Right lobe of liver (tissue), 6 donors: ENCODE results near the gene HPSE2. TPM values are rescaled to one million over a fixed set of nuclear protein-coding genes. Genes with fewer than 3 reads are reported as not detected.

Experiments used
- ATAC-seq, 4 donors: fragments of 200-7000 bp; cut with Tn5 transposase; one replicate each; pipeline ENCODE4 v1.9.1; 2020; ENCODE audit warnings: mild to moderate bottlenecking in 4 of 4, moderate library complexity in 4 of 4
- DNase-seq, 3 donors: peaks; one replicate each; pipeline ENCODE4 v3.0.0-alpha.2; 2020
- H3K27ac ChIP-seq, 3 donors: fragments of 200-600 bp; one replicate each; pipeline ENCODE4 v1.8.0; 2022
- H3K27me3 ChIP-seq, 2 donors: fragments of 200-600 bp; one replicate each; pipeline ENCODE4 v1.8.0; 2022
- H3K36me3 ChIP-seq, 4 donors: fragments of 200-600 bp; sonication (generic) in 1 of 4; one replicate each; pipeline versions ENCODE4 v1.5.1 to v1.8.0; 2017 to 2022; ENCODE audit warnings: control low read depth in 1 of 4
- H3K4me1 ChIP-seq, 4 donors: fragments of 200-600 bp; sonication (generic) in 1 of 4; one replicate each; pipeline versions ENCODE4 v1.5.1 to v1.8.0; 2017 to 2022; ENCODE audit warnings: control low read depth in 1 of 4
- H3K4me3 ChIP-seq, 3 donors: fragments of 200-600 bp; one replicate each; pipeline ENCODE4 v1.8.0; 2022
- H3K9me3 ChIP-seq, 4 donors: fragments of 200-600 bp; sonication (generic) in 1 of 4; one replicate each; pipeline versions ENCODE4 v1.5.1 to v1.8.0; 2017 to 2022; ENCODE audit warnings: control low read depth in 1 of 4
- CTCF ChIP-seq, 4 donors: fragments of 200-600 bp in 3 of 4; fragments of 450-650 bp in 1 of 4; IDR thresholded peaks; one replicate each; pipeline versions ENCODE4 v1.5.1 to v1.8.0; 2016 to 2022; ENCODE audit warnings: antibody characterized with exemption in 4 of 4, mild to moderate bottlenecking in 2 of 4
- POLR2A ChIP-seq: fragments of 450-650 bp; IDR thresholded peaks from one replicate; pipeline ENCODE4 v1.6.1; 2017; ENCODE audit warnings: antibody characterized with exemption, mild to moderate bottlenecking
- WGBS: methylation state at CpG from one replicate; pipeline ENCODE4 v1.1.6; 2018; ENCODE audit warnings: low coverage, low lambda C conversion rate; ENCODE audit not compliant: insufficient coverage; ENCODE audit errors: missing lambda C conversion rate; 5-methylcytosine and 5-hydroxymethylcytosine counted together
- intact Hi-C, 2 donors: fragments of 100-400 bp; cut with DNase I; formaldehyde crosslinking; loops; one replicate each; pipeline versions ENCODE4 v1.11.2 to v1.14.1; 2022
- total RNA-seq, 6 experiments: library from RNA; depleted of rRNA in 2 of 6; stranded (reverse); fragments of >200 nt in 2 of 6; fragmentation: NEBNext Ultra II Directional in 3 of 6; extraction: Animal tissue kit (Norgen Biotek cat#: 25700) in 3 of 6; gene quantifications; one replicate each; pipeline versions ENCODE4 v1.1.0 to v1.2.4, GENCODE V29; 2016 to 2023
- donor health status: DM: no; HTN: yes; CAD: no.
- donor health status: DM: no; HTN: no; CAD: no.
- donor health status: DM: no; HTN: no; CAD: no.
- donor health status: DM: no; HTN: yes; CAD: no.
- donor health status: DM: no; HTN: yes; CAD: no.

Gene HPSE2
- total RNA-seq, 6 experiments from 2014 or later, result not detected

GRCh38 chr10:98417973-98418664 lies 817.5 kb downstream of the HPSE2 start:
- DNase-seq, result no peak
- TF ChIP-seq POLR2A (no peak), CTCF (IDR thresholded peaks at IDR 0.05) (no peak)

GRCh38 chr10:98417481-98417959 lies 818.1 kb downstream of the HPSE2 start:
- Histone ChIP-seq H3K4me3 (no peak overlapping the region), H3K27me3 (no peaks in the 10 kb centered on the region), H3K9me3 (no peaks in the 10 kb centered on the region), H3K4me1 (peaks cover 0 to 43% (median 20%) of the 10 kb centered on the region in 4 donors), H3K36me3 (peaks cover 0 to 3% (median 0%) of the 10 kb centered on the region in 4 donors), H3K27ac (no peak overlapping the region)
- no peak for TF ChIP-seq CTCF (IDR thresholded peaks at IDR 0.05)
- no peak for TF ChIP-seq POLR2A
- intact Hi-C loops, result no loop called here
- ATAC-seq, result no peak
- 80% methylated on average over 1 of the region's 19 CpGs for WGBS
- DNase-seq, result no peak

More at GRCh38 chr10:98417973-98418664, 817.5 kb downstream of the HPSE2 start:
- Histone ChIP-seq H3K4me1 (peaks cover 0 to 43% (median 20%) of the 10 kb centered on the region in 4 donors), H3K9me3 (no peaks in the 10 kb centered on the region), H3K27me3 (no peaks in the 10 kb centered on the region), H3K36me3 (peaks cover 0 to 3% (median 0%) of the 10 kb centered on the region in 4 donors), H3K4me3 (no peak overlapping the region), H3K27ac (peak overlapping the region in 2 of 3 donors; percentile 48 to 78)
- intact Hi-C loops, result no loop called here
- WGBS, result 44% methylated on average over 4 of the region's 21 CpGs
- peak in 1 of 4 donors; percentile 3 for ATAC-seq

DNA sequence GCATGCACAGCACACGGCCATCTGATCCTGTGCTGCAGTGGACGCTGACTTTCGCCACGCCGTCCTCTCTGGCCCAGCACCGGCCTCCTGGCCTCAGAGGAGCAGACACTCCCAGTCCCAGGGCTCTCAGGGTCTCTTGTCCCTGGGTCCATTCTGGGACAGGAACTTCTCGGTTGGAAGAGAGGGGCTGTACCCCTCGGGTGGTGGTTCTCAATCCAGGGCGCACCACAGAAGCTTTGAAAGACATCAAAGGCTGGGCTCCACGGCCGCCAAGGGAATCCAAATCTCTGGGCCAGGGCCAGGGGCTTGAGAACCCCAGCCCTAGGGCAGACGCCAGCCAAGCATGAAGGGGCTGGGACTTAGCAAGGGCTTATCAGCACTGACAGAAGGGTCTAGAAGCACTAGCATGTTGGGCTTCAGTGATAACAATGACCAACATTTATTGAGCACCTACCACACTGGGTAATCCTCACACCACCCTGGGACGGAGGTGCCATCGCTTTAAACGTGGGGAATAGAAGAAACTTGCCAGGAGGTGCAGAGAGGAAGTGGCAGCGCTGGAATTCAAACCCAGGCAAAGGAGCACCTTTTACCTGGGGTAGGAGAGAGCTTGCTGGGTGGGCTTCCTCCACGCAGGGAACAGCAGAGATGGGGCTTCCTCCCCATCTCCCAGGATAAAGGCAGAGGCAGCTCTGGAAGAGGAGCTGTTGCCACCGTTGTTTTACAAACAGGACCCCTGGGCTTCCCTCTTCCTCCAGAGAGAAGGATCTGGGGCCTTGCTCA lies 818.9 kb downstream of the HPSE2 start:
- no peak overlapping the region for H3K27ac ChIP-seq
- TF ChIP-seq POLR2A (no peak), CTCF (IDR thresholded peaks at IDR 0.05) (no peak)
- ATAC-seq, result no peak
- peaks cover 0 to 3% (median 0%) of the 10 kb centered on the region in 4 donors for H3K36me3 ChIP-seq
- no peaks in the 10 kb centered on the region for H3K27me3 ChIP-seq
- no peak overlapping the region for H3K4me3 ChIP-seq
- H3K9me3 ChIP-seq, result no peaks in the 10 kb centered on the region
- peaks cover 0 to 43% (median 20%) of the 10 kb centered on the region in 4 donors for H3K4me1 ChIP-seq
- no peak for DNase-seq
- intact Hi-C loops, result no loop called here
- WGBS, result 79% methylated on average over 7 of the region's 18 CpGs

DNA sequence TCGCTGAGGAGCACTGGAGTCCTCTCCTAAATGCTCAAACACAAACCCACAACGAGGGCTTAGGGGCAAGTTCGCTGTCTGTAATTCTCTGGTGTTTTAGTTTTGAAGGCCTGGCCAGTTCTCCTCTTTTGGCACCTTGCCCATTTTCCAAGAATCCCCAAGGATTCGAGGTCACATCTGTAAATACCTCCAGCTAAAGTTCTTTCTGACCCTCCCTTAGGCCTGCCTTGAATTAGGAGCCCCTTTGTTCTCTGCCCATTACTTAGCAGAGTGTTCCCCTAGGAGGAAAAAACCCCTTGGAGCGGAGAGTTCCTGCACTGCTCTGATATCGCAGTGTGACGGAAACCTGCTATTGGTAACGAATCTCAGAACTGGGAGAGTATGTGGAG lies 819.9 kb downstream of the HPSE2 start:
- TF ChIP-seq POLR2A (no peak), CTCF (IDR thresholded peaks at IDR 0.05) (no peak)
- H3K36me3 ChIP-seq, result peaks cover 0 to 3% (median 0%) of the 10 kb centered on the region in 4 donors
- peaks cover 0 to 35% (median 15%) of the 10 kb centered on the region in 4 donors for H3K4me1 ChIP-seq
- no peak overlapping the region for H3K4me3 ChIP-seq
- intact Hi-C loops, result no loop called here
- 58% methylated on average over 6 of the region's 8 CpGs for WGBS
- H3K9me3 ChIP-seq, result no peaks in the 10 kb centered on the region
- no peak for ATAC-seq
- peak overlapping the region in 1 of 3 donors; percentile 66 for H3K27ac ChIP-seq
- H3K27me3 ChIP-seq, result no peaks in the 10 kb centered on the region
- no peak for DNase-seq
